C4-2B (cell line): ENCODE data around the gene GTF3C5.

Source experiments
- H3K27ac ChIP-seq: fragments of 450-650 bp; 2 replicates; pipeline ENCODE4 v1.5.1; 2017
- CTCF ChIP-seq: fragments of 450-650 bp; conservative IDR thresholded peaks from 2 replicates; pipeline ENCODE4 v1.5.1; 2017; ENCODE audit warnings: mild to moderate bottlenecking
- ZFX ChIP-seq: fragments of 450-650 bp; IDR thresholded peaks from 2 replicates; pipeline ENCODE4 v1.6.1; 2017

Gene GTF3C5

GRCh38 chr9:133051281-133051900, 20.6 kb downstream of the GTF3C5 start:
- TF ChIP-seq CTCF, result no peak
- TF ChIP-seq ZFX, result no peak
- H3K27ac ChIP-seq, result no peak overlapping the region

- no peak for TF ChIP-seq ZFX
- no peak for TF ChIP-seq CTCF
- H3K27ac ChIP-seq, result no peak overlapping the region
Observed at GRCh38 chr9:133051966-133052539, 21.3 kb downstream of the GTF3C5 start.

GRCh38 chr9:133054194-133054890, 23.5 kb downstream of the GTF3C5 start:
- TF ChIP-seq ZFX (no peak), CTCF (no peak)
- no peak overlapping the region for H3K27ac ChIP-seq

- TF ChIP-seq CTCF, result no peak
- no peak for TF ChIP-seq ZFX
- no peak overlapping the region for H3K27ac ChIP-seq
Observed at GRCh38 chr9:133054966-133055365, 24.2 kb downstream of the GTF3C5 start.

GRCh38 chr9:133055788-133056420, 25.1 kb downstream of the GTF3C5 start:
- no peak overlapping the region for H3K27ac ChIP-seq
- TF ChIP-seq ZFX (no peak), CTCF (no peak)

GRCh38 chr9:133056533-133056932, 25.7 kb downstream of the GTF3C5 start:
- TF ChIP-seq CTCF (no peak), ZFX (no peak)
- no peak overlapping the region for H3K27ac ChIP-seq

GRCh38 chr9:133057006-133057405, 26.2 kb downstream of the GTF3C5 start:
- TF ChIP-seq CTCF (no peak), ZFX (no peak)
- H3K27ac ChIP-seq, result no peak overlapping the region
